Endothelial cell of umbilical vein (primary cell): ENCODE data around the gene MYH15. TPM values are rescaled to one million over a fixed set of nuclear protein-coding genes. Genes with fewer than 3 reads are reported as not detected.

ENCODE experiments used
- BruUV-seq: library from RNA; stranded (reverse); fragments of 400-500 nt; replicated peaks from 2 replicates; lab custom pipeline; 2021; lab: Mats Ljungman, UMichigan
- CTCF ChIA-PET: fragments of 300-600, 350-600 bp; sonication (Branson Sonifier 250); formaldehyde crosslinking; loops from one replicate; lab custom pipeline; 2021; ENCODE audit warnings: antibody characterized with exemption, inconsistent platforms; lab: Charles Lee
- POLR2A ChIA-PET: fragments of 300-600, 350-600 bp; sonication (Branson Sonifier 250); formaldehyde crosslinking; loops from one replicate; lab custom pipeline; 2021; ENCODE audit warnings: antibody characterized with exemption, inconsistent platforms; lab: Charles Lee
- DNase-seq: peaks from one replicate; pipeline ENCODE4 v3.0.0-alpha.2; 2011; ENCODE audit warnings: low read depth, low spot score
- FAIRE-seq: peaks from 2 replicates; lab custom pipeline; 2011; peaks lifted over from hg19 to GRCh38; lab: Jason Lieb, UNC
- H2AFZ ChIP-seq: 2 replicates; pipeline ENCODE4 v1.6.0; 2012; ENCODE audit warnings: low read depth, low read length, control low read depth, inconsistent platforms
- H3K27ac ChIP-seq: 2 replicates; pipeline ENCODE4 v1.5.1; 2011; ENCODE audit warnings: low read depth, mild to moderate bottlenecking, control low read depth, low read length, moderate library complexity; ENCODE audit not compliant: insufficient read depth
- H3K27me3 ChIP-seq, 2 experiments: 2 replicates each; pipeline versions ENCODE4 v1.6.0 to v1.6.1; 2011; ENCODE audit warnings: low read length in 2 of 2, mixed read lengths in 1 of 2; ENCODE audit not compliant: control insufficient read depth in 2 of 2, insufficient read depth in 2 of 2
- H3K36me3 ChIP-seq, 2 experiments: 2 replicates in 1 of 2; 3 replicates in 1 of 2; pipeline ENCODE4 v1.5.1; 2011; ENCODE audit warnings: low read length in 2 of 2, mild to moderate bottlenecking in 1 of 2, moderate library complexity in 1 of 2; ENCODE audit not compliant: control insufficient read depth in 2 of 2, insufficient read depth in 2 of 2; ENCODE audit errors: extremely low read depth in 1 of 2
- H3K4me1 ChIP-seq: 3 replicates; pipeline ENCODE4 v1.5.1; 2011; ENCODE audit warnings: mild to moderate bottlenecking, low read length; ENCODE audit not compliant: control insufficient read depth, insufficient read depth; ENCODE audit errors: extremely low read depth
- H3K4me2 ChIP-seq: 2 replicates; pipeline ENCODE4 v1.6.1; 2011; ENCODE audit warnings: low read length, control low read depth, mixed read lengths; ENCODE audit not compliant: insufficient read depth
- H3K4me3 ChIP-seq, 3 experiments: fragments of 200-600 bp in 1 of 3; sonication (generic), shearing (Covaris generic) in 1 of 3; replicated peaks in 1 of 3; 2 replicates each; pipeline ENCODE4 v1.5.1; 2011 to 2016; ENCODE audit warnings: control low read depth in 3 of 3, low read length in 3 of 3, mild to moderate bottlenecking in 2 of 3, inconsistent platforms in 1 of 3, low read depth in 1 of 3, moderate library complexity in 1 of 3; ENCODE audit not compliant: insufficient read depth in 1 of 3
- H3K79me2 ChIP-seq: 2 replicates; pipeline ENCODE4 v1.6.0; 2012; ENCODE audit warnings: low read length, inconsistent platforms; ENCODE audit not compliant: control insufficient read depth, insufficient read depth
- H3K9ac ChIP-seq: replicated peaks from 2 replicates; pipeline ENCODE3; 2011; ENCODE audit warnings: low read length, control low read depth; ENCODE audit not compliant: insufficient read depth; ENCODE audit errors: extremely low read depth
- H3K9me1 ChIP-seq: replicated peaks from 3 replicates; pipeline ENCODE4 v1.6.0; 2011; ENCODE audit warnings: mild to moderate bottlenecking, low read length; ENCODE audit not compliant: control insufficient read depth, insufficient read depth; ENCODE audit errors: extremely low read depth
- H3K9me3 ChIP-seq: replicated peaks from 2 replicates; pipeline ENCODE4 v1.5.1; 2012; ENCODE audit warnings: low read length, inconsistent platforms; ENCODE audit not compliant: control insufficient read depth, insufficient read depth
- H4K20me1 ChIP-seq: replicated peaks from 2 replicates; pipeline ENCODE3; 2011; ENCODE audit warnings: mild to moderate bottlenecking, low read length; ENCODE audit not compliant: control insufficient read depth, insufficient read depth; ENCODE audit errors: extremely low read depth
- EZH2 ChIP-seq: IDR thresholded peaks from 2 replicates; pipeline ENCODE4 v1.6.1; 2012; ENCODE audit warnings: borderline replicate concordance, low read depth, mild to moderate bottlenecking, moderate library complexity, low read length, inconsistent platforms; ENCODE audit not compliant: severe bottlenecking
- FOS ChIP-seq: IDR thresholded peaks from 2 replicates; pipeline ENCODE4 v1.6.1; 2011; ENCODE audit warnings: mild to moderate bottlenecking, low read length, moderate library complexity, borderline replicate concordance; ENCODE audit not compliant: insufficient read depth
- GATA2 ChIP-seq: IDR thresholded peaks from 2 replicates; pipeline ENCODE4 v1.7.0; 2011; ENCODE audit warnings: low read depth, mild to moderate bottlenecking, moderate library complexity, mixed read lengths, low read length; ENCODE audit not compliant: insufficient read length, insufficient read depth
- JUN ChIP-seq: IDR thresholded peaks from 2 replicates; pipeline ENCODE4 v1.6.1; 2011; ENCODE audit warnings: borderline replicate concordance, low read depth; ENCODE audit not compliant: insufficient read length, insufficient read depth
- MYC ChIP-seq: IDR thresholded peaks from one replicate; pipeline ENCODE4 v1.6.1; 2011; ENCODE audit warnings: mild to moderate bottlenecking, low read depth, low read length
- POLR2A ChIP-seq: IDR thresholded peaks from 2 replicates; pipeline ENCODE4 v1.6.1; 2012; ENCODE audit warnings: low read depth, mild to moderate bottlenecking, control low read depth, low read length
- POLR2AphosphoS5 ChIP-seq: IDR thresholded peaks from 2 replicates; pipeline ENCODE4 v1.6.1; 2012; ENCODE audit warnings: low read depth, mild to moderate bottlenecking, control low read depth, low read length, moderate library complexity; ENCODE audit not compliant: insufficient read depth
- dilution Hi-C: fragments of 300-500 bp; cut with MboI; formaldehyde crosslinking; loops from one replicate; pipeline ENCODE4 v1.15.0; 2019; ENCODE audit warnings: low sequenced_read_pairs; ENCODE audit not compliant: extremely low pct_ligation_motif_present
- intact Hi-C: fragments of 100-400 bp; cut with micrococcal nuclease; formaldehyde crosslinking; loops from one replicate; pipeline ENCODE4 v1.10.0; 2022
- polyA plus RNA-seq, 4 experiments: library from polyadenylated mRNA; depleted of rRNA in 3 of 4; stranded (reverse) in 3 of 4; unstranded in 1 of 4; fragments of >200 nt; gene quantifications; 2 replicates each; pipeline versions ENCODE4 v1.2.1 to v1.2.3, GENCODE V29; 2011 to 2012; ENCODE audit warnings: missing spikeins in 1 of 4
- total RNA-seq: library from RNA; stranded (reverse); gene quantifications from 2 replicates; pipeline ENCODE4 v1.2.3, GENCODE V29; 2021
- TF ChIP-seq, protein P1 (sequence below): IDR thresholded peaks from 2 replicates; pipeline ENCODE4 v1.6.1; 2011; ENCODE audit not compliant: insufficient read depth, insufficient read length
- TF ChIP-seq, protein P2 (sequence below), 2 donors: IDR thresholded peaks; 1 replicate in 1 of 2; 2 replicates in 1 of 2; pipeline ENCODE4 v1.5.1; 2011; ENCODE audit warnings: low read length in 2 of 2, mild to moderate bottlenecking in 2 of 2, moderate library complexity in 2 of 2, control low read depth in 1 of 2, inconsistent platforms in 1 of 2, low read depth in 1 of 2; ENCODE audit not compliant: insufficient read depth in 1 of 2; ENCODE audit errors: extremely low read depth in 1 of 2

The MYH15 gene
- total and polyA plus RNA-seq, 2 donors (not counting 3 experiments of a cell fraction or from before 2014, with no cell fraction given) = 0.27 TPM; not detected in 1

- POLR2A ChIA-PET = no interaction called here
- no peak for DNase-seq
- H4K20me1 ChIP-seq = no peaks in the 10 kb centered on the region
- no peaks in the 10 kb centered on the region for H3K36me3 ChIP-seq
- TF ChIP-seq EZH2 (no peak), FOS (no peak), POLR2A (no peak), GATA2 (no peak), JUN (no peak), MYC (no peak), POLR2AphosphoS5 (no peak)
- TF ChIP-seq, protein P1, sequence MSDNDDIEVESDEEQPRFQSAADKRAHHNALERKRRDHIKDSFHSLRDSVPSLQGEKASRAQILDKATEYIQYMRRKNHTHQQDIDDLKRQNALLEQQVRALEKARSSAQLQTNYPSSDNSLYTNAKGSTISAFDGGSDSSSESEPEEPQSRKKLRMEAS = no peak
- TF ChIP-seq, protein P2, sequence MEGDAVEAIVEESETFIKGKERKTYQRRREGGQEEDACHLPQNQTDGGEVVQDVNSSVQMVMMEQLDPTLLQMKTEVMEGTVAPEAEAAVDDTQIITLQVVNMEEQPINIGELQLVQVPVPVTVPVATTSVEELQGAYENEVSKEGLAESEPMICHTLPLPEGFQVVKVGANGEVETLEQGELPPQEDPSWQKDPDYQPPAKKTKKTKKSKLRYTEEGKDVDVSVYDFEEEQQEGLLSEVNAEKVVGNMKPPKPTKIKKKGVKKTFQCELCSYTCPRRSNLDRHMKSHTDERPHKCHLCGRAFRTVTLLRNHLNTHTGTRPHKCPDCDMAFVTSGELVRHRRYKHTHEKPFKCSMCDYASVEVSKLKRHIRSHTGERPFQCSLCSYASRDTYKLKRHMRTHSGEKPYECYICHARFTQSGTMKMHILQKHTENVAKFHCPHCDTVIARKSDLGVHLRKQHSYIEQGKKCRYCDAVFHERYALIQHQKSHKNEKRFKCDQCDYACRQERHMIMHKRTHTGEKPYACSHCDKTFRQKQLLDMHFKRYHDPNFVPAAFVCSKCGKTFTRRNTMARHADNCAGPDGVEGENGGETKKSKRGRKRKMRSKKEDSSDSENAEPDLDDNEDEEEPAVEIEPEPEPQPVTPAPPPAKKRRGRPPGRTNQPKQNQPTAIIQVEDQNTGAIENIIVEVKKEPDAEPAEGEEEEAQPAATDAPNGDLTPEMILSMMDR (IDR thresholded peaks at IDR 0.05; ENCODE audit: extremely low read depth in 1 of 2, insufficient read depth in 1 of 2, low read depth in 1 of 2, low read length in 2 of 2) = no peak
- H3K27me3 ChIP-seq = peaks cover 0 to 10% of the 10 kb centered on the region in 2 experiments
- FAIRE-seq = no peak
- H3K4me2 ChIP-seq = no peak overlapping the region
- BruUV-seq = no TSS peak
- H3K4me1 ChIP-seq = no peaks in the 10 kb centered on the region
- no peaks in the 10 kb centered on the region for H3K9me1 ChIP-seq
- no peaks in the 10 kb centered on the region for H3K9me3 ChIP-seq
- dilution Hi-C loops = no loop called here
- H2AFZ ChIP-seq = no peak overlapping the region
- H3K27ac ChIP-seq = no peak overlapping the region
- H3K4me3 ChIP-seq = no peak overlapping the region
- H3K9ac ChIP-seq = no peak overlapping the region
- intact Hi-C loops = no loop called here
- CTCF ChIA-PET = no interaction called here
- H3K79me2 ChIP-seq = no peaks in the 10 kb centered on the region
Measured at GRCh38 chr3:108394563-108394962, 115.8 kb downstream of the MYH15 start.
